ENCODE measurements around the gene EMC1.
"Not testable (repeated sequence)": the region's sequence is repeated elsewhere in the genome, so short reads cannot be mapped to it uniquely, and the experiment has no call there.

The EMC1 gene

DNA sequence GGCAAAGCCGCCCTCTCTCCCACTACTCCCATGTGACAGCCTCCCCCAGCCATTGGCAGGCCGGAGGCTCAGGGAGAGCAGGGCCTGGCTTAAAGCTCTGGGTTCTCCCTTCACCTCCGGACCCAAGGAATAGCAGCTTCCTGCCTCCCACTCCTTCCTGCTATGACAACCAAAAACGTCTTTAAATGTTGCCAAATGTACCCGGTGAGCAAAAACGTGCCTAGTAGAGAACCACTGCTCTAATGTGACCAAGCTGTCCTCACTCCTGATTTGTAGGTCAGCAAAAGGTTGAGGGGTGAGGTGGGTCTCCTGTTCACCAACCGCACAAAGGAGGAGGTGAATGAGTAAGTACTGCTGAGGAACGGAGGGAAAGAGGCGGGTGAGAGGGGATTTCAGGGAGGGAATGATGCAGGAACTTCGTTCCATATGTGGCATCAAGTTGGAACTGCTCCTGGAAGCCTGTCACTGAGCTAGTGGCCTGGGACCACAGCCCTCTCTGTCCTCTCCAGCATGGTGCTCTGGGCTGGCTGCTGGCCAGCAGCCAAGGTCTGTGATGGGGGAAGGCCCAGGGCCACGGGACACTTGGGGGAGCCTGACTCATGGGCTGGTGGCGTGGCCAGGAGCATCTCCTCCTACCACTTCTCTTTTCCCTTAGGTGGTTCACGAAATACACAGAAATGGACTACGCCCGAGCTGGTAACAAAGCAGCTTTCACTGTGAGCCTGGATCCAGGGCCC, 6.0 kb upstream of the EMC1 start:
- H3K9me3 ChIP-seq (ENCODE audit: control insufficient read depth, low read length) = no peaks in the 10 kb centered on the region
- no peaks in the 10 kb centered on the region for H3K79me2 ChIP-seq
- peaks cover 18% of the 10 kb centered on the region for H3K4me1 ChIP-seq
- TF ChIP-seq, protein P1, sequence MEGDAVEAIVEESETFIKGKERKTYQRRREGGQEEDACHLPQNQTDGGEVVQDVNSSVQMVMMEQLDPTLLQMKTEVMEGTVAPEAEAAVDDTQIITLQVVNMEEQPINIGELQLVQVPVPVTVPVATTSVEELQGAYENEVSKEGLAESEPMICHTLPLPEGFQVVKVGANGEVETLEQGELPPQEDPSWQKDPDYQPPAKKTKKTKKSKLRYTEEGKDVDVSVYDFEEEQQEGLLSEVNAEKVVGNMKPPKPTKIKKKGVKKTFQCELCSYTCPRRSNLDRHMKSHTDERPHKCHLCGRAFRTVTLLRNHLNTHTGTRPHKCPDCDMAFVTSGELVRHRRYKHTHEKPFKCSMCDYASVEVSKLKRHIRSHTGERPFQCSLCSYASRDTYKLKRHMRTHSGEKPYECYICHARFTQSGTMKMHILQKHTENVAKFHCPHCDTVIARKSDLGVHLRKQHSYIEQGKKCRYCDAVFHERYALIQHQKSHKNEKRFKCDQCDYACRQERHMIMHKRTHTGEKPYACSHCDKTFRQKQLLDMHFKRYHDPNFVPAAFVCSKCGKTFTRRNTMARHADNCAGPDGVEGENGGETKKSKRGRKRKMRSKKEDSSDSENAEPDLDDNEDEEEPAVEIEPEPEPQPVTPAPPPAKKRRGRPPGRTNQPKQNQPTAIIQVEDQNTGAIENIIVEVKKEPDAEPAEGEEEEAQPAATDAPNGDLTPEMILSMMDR (IDR thresholded peaks at IDR 0.05) = no peak
- no peak overlapping the region for H2AFZ ChIP-seq
- peak overlapping the region; percentile 51 for H3K27ac ChIP-seq
- H3K36me3 ChIP-seq (ENCODE audit: control insufficient read depth, insufficient read depth, low read length) = no peaks in the 10 kb centered on the region
- no peak overlapping the region for H3K9ac ChIP-seq
- no peak overlapping the region for H3K4me3 ChIP-seq (ENCODE audit: low read depth, low read length)
- H3K4me2 ChIP-seq (ENCODE audit: low read length) = no peak overlapping the region
- no peaks in the 10 kb centered on the region for H3K27me3 ChIP-seq (ENCODE audit: control insufficient read depth, insufficient read depth, low read length)

DNA sequence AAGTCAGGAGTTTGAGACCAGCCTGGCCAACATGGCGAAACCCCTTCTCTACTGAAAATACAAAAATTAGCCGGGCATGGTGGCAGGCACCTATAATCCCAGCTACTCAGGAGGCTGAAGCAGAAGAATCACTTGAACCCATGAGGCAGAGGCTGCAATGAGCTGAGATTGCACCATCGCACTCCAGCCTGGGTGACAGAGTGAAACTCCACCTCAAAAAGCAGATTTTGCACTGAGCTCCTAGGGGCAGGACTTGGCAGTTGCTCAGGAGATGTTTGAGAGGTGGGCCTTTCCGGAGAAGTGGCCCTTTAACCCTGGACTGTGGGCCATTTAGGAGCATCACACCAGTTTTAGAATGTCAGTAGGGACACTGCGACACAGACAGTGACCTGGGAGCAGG, 5.0 kb upstream of the EMC1 start:
- H3K9me3 ChIP-seq (ENCODE audit: control insufficient read depth, low read length); H3K27me3 ChIP-seq (ENCODE audit: control insufficient read depth, insufficient read depth, low read length); H3K36me3 ChIP-seq (ENCODE audit: control insufficient read depth, insufficient read depth, low read length); H3K4me3 ChIP-seq (ENCODE audit: low read depth, low read length); H3K4me2 ChIP-seq (ENCODE audit: low read length); H2AFZ ChIP-seq; H3K79me2 ChIP-seq; H3K9ac ChIP-seq: not testable (repeated sequence)
- Histone ChIP-seq H3K27ac (peak overlapping the region; percentile 49), H3K4me1 (peaks cover 18% of the 10 kb centered on the region)

DNA sequence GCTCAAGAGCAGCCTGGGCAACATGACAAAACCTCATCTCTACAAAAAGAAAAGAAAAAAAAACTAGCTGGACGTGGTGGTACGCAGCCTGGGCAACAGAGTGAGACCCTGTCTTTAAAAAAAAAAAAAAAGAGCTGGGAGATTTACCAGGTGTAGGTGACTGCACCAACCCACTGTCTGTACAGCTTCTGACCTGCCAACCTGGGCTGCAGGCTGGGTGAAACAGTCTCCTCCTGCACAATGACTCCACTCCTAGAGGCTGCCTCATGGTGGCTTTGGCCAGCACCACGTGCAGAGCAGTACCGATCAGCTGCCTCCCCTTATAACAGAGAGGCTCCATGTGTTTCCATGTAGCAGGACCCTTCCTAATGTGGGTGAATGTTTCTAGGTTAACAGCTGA, 4.0 kb upstream of the EMC1 start:
- H3K9me3 ChIP-seq (ENCODE audit: control insufficient read depth, low read length) = no peaks in the 10 kb centered on the region
- peaks cover 14% of the 10 kb centered on the region for H3K4me1 ChIP-seq
- H3K36me3 ChIP-seq (ENCODE audit: control insufficient read depth, insufficient read depth, low read length) = no peaks in the 10 kb centered on the region
- no peak overlapping the region for H2AFZ ChIP-seq
- H3K27me3 ChIP-seq (ENCODE audit: control insufficient read depth, insufficient read depth, low read length) = no peaks in the 10 kb centered on the region
- no peak overlapping the region for H3K4me3 ChIP-seq (ENCODE audit: low read depth, low read length)
- peaks cover 12% of the 10 kb centered on the region for H3K79me2 ChIP-seq
- TF ChIP-seq, protein P1 (IDR thresholded peaks at IDR 0.05) = no peak
- no peak overlapping the region for H3K27ac ChIP-seq
- H3K9ac ChIP-seq = no peak overlapping the region
- H3K4me2 ChIP-seq (ENCODE audit: low read length) = no peak overlapping the region

DNA sequence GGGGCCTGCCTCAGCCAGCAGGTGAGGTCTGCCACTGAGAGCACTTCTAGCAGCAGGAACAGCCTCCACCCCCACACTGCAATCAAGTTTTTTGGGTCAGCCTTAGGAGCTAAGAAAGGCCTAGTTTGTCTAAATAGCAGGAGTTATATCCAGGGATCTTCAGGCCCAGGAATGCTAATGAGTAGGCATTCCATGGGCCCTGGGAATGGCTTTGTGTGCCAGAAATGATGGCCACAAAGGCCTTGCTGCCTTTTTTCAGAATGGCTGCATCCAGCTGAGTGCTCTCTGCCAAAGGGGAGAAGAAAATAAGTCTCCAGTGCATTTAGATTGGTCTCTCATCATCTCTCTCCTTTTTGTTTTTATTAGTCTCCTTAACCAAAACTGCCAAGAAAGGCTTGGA, 3.1 kb upstream of the EMC1 start:
- Histone ChIP-seq H3K9me3 (ENCODE audit: control insufficient read depth, low read length) (no peaks in the 10 kb centered on the region), H3K9ac (no peak overlapping the region), H3K79me2 (peaks cover 15% of the 10 kb centered on the region), H3K4me1 (peaks cover 13% of the 10 kb centered on the region), H3K4me2 (ENCODE audit: low read length) (no peak overlapping the region), H3K36me3 (ENCODE audit: control insufficient read depth, insufficient read depth, low read length) (no peaks in the 10 kb centered on the region), H3K27me3 (ENCODE audit: control insufficient read depth, insufficient read depth, low read length) (no peaks in the 10 kb centered on the region), H3K27ac (no peak overlapping the region), H3K4me3 (ENCODE audit: low read depth, low read length) (no peak overlapping the region), H2AFZ (no peak overlapping the region)
- TF ChIP-seq, protein P1 (IDR thresholded peaks at IDR 0.05) = no peak

DNA sequence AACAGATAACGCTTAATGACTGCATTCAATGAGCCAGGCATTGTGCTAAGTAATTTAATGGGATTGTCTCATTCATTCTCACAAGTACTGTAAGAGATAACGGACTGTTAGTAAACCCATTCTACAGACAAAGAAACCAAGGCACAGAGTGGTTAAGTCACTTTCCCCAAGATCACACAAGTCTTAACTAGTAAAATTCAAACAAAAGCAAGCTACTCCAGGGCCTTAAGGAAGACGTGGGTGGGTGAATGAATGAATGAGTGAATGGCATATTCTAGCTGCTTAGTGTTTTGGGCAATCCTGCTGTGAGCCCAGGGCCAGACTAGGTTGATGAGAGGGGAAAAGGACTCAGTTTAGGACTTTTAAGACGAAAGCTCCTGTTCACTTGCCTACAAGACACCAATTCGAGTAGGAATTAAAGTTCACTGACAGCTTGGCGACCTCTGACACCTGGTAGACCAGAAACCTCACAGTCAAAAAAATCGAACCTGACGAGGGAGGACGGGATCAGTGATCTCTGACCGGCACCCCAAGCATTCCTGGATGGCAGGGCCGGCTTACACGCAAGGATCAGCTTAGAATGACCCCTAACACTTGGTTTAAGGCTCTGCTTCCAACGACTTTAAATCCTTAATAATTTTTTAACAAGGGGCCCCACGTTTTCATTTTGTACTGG, 557 bp downstream of the EMC1 start:
- TF ChIP-seq, protein P1 (IDR thresholded peaks at IDR 0.05) = no peak
- H3K36me3 ChIP-seq (ENCODE audit: control insufficient read depth, insufficient read depth, low read length) = no peaks in the 10 kb centered on the region
- H3K9me3 ChIP-seq (ENCODE audit: control insufficient read depth, low read length) = no peaks in the 10 kb centered on the region
- H3K4me1 ChIP-seq = peaks cover 9% of the 10 kb centered on the region
- H3K4me3 ChIP-seq (ENCODE audit: low read depth, low read length) = peak overlapping the region; percentile 76
- H3K27ac ChIP-seq = peak overlapping the region; percentile 88
- peak overlapping the region; percentile 12 for H3K9ac ChIP-seq
- peaks cover 15% of the 10 kb centered on the region for H3K79me2 ChIP-seq
- no peaks in the 10 kb centered on the region for H3K27me3 ChIP-seq (ENCODE audit: control insufficient read depth, insufficient read depth, low read length)
- H2AFZ ChIP-seq = peak overlapping the region; percentile 94
- peak overlapping the region; percentile 59 for H3K4me2 ChIP-seq (ENCODE audit: low read length)
